AG04450 (cell line): ENCODE measurements around the gene HTT. TPM values are rescaled to one million over a fixed set of nuclear protein-coding genes. Genes with fewer than 3 reads are reported as not detected.

Experiments
- CTCF ChIA-PET: fragments of 300-600, 350-600 bp; formaldehyde crosslinking; extraction: SDS; loops from one replicate; lab custom pipeline; 2022; ENCODE audit warnings: antibody characterized with exemption, inconsistent platforms; lab: Charles Lee
- POLR2A ChIA-PET: fragments of 350-600 bp; formaldehyde crosslinking; extraction: SDS; loops from one replicate; lab custom pipeline; 2021; ENCODE audit warnings: antibody characterized with exemption, inconsistent platforms; lab: Yijun Ruan, JAX
- DNase-seq: peaks from one replicate; pipeline ENCODE4 v3.0.0-alpha.2; 2011; ENCODE audit warnings: low read depth, low spot score
- H3K27ac ChIP-seq: one replicate; pipeline ENCODE4 v1.5.1; 2012; ENCODE audit warnings: low read depth, low read length, control low read depth
- H3K27me3 ChIP-seq: one replicate; pipeline ENCODE4 v1.6.0; 2012; ENCODE audit warnings: low read length; ENCODE audit not compliant: control insufficient read depth, insufficient read depth
- H3K4me3 ChIP-seq: 2 replicates; pipeline ENCODE4 v1.5.1; 2011; ENCODE audit warnings: mild to moderate bottlenecking, low read depth, low read length, control low read depth
- H3K9me3 ChIP-seq: 2 replicates; pipeline ENCODE4 v1.5.1; 2012; ENCODE audit warnings: low read length; ENCODE audit not compliant: control insufficient read depth, insufficient read depth
- polyA plus RNA-seq: library from polyadenylated mRNA; depleted of rRNA; stranded (reverse); fragments of >200 nt; gene quantifications from 2 replicates; pipeline ENCODE4 v1.2.3, GENCODE V29; 2011
- TF ChIP-seq, protein P1 (sequence below): IDR thresholded peaks from 2 replicates; pipeline ENCODE4 v1.5.1; 2011; ENCODE audit warnings: low read depth, low read length, control low read depth, inconsistent platforms

Gene HTT
- polyA plus RNA-seq, 1 experiment, result 14.5 TPM

DNA sequence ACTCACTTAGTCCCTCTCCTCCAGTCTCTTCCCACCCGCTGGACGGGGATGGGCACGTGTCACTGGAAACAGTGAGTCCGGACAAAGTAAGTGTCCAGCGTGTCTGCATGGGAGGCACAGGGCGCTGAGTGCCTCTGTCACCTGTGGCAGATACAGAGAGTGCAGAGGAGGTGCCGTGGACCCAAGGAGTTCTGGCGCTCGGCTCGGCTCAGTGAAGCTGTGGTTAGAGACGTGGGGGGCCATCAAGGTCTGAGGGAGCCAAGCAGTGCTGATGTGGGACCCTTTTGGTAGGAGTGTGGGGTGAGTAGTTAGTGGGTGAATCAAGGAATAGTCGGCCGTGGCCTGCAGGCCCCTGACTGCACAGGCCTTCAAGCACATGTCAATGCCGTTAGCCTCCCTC, 134.3 kb downstream of the HTT start:
- CTCF ChIA-PET, result no interaction called here
- Histone ChIP-seq H3K9me3 (no peaks in the 10 kb centered on the region), H3K27ac (no peak overlapping the region), H3K4me3 (no peak overlapping the region), H3K27me3 (no peaks in the 10 kb centered on the region)
- DNase-seq, result no peak
- TF ChIP-seq, protein P1, sequence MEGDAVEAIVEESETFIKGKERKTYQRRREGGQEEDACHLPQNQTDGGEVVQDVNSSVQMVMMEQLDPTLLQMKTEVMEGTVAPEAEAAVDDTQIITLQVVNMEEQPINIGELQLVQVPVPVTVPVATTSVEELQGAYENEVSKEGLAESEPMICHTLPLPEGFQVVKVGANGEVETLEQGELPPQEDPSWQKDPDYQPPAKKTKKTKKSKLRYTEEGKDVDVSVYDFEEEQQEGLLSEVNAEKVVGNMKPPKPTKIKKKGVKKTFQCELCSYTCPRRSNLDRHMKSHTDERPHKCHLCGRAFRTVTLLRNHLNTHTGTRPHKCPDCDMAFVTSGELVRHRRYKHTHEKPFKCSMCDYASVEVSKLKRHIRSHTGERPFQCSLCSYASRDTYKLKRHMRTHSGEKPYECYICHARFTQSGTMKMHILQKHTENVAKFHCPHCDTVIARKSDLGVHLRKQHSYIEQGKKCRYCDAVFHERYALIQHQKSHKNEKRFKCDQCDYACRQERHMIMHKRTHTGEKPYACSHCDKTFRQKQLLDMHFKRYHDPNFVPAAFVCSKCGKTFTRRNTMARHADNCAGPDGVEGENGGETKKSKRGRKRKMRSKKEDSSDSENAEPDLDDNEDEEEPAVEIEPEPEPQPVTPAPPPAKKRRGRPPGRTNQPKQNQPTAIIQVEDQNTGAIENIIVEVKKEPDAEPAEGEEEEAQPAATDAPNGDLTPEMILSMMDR, result no peak
- POLR2A ChIA-PET, result no interaction called here

GRCh38 chr4:3209551-3210325, 135.3 kb downstream of the HTT start:
- H3K27ac ChIP-seq, result no peak overlapping the region
- no peaks in the 10 kb centered on the region for H3K27me3 ChIP-seq
- no peaks in the 10 kb centered on the region for H3K9me3 ChIP-seq
- TF ChIP-seq, protein P1, result no peak
- no peak for DNase-seq
- H3K4me3 ChIP-seq, result no peak overlapping the region
- ChIA-PET CTCF (no interaction called here), POLR2A (interaction anchor here (0.5 kb wide), 1 partner anchor 66 kb away, joined by 3 read pairs; no protein-coding TSS in a partner anchor)

DNA sequence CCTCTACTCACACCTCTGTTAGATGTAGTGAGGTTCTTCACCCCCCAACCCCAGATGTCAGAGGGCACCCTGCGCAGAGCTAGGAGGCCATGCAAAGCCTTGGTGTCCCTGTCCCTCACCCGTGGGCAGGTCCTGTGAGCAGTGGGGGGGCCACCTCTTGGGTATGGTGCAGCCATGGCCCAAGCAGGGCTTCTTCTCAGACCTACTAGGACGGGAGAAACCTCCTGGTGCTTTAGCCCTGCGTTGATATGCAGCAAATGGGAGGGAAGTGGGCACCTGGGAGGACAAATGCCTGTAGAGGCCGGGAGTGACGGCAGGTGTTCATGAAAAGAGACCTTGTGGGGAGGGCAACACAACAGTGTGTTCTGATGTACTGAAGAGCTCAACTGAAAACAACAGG, 136.0 kb downstream of the HTT start:
- ChIA-PET POLR2A (no interaction called here), CTCF (interaction anchor here (0.6 kb wide), 1 partner anchor 46 kb away, joined by 6 read pairs; no protein-coding TSS in a partner anchor)
- TF ChIP-seq, protein P1, result no peak
- H3K27ac ChIP-seq, result no peak overlapping the region
- no peaks in the 10 kb centered on the region for H3K9me3 ChIP-seq
- no peak for DNase-seq
- no peak overlapping the region for H3K4me3 ChIP-seq
- H3K27me3 ChIP-seq, result no peaks in the 10 kb centered on the region

GRCh38 chr4:3211866-3212265, 137.4 kb downstream of the HTT start:
- CTCF ChIA-PET, result interaction anchor here (0.9 to 1.0 kb wide), 2 partner anchors 105 to 134 kb away, joined by 3 to 5 read pairs; no protein-coding TSS in a partner anchor
- Histone ChIP-seq H3K27me3 (no peaks in the 10 kb centered on the region), H3K9me3 (no peaks in the 10 kb centered on the region), H3K4me3 (no peak overlapping the region), H3K27ac (no peak overlapping the region)
- POLR2A ChIA-PET, result no interaction called here
- no peak for DNase-seq
- TF ChIP-seq, protein P1, result no peak

GRCh38 chr4:3212391-3213105, 138.1 kb downstream of the HTT start:
- ChIA-PET CTCF (interaction anchor here (0.6 to 0.9 kb wide), 2 partner anchors 70 to 134 kb away, joined by 3 read pairs; no protein-coding TSS in a partner anchor), POLR2A (no interaction called here)

More at GRCh38 chr4:3212391-3213105, 138.1 kb downstream of the HTT start:
- no peaks in the 10 kb centered on the region for H3K27me3 ChIP-seq
- TF ChIP-seq, protein P1, result no peak
- H3K4me3 ChIP-seq, result no peak overlapping the region
- no peak overlapping the region for H3K27ac ChIP-seq
- H3K9me3 ChIP-seq, result no peaks in the 10 kb centered on the region
- DNase-seq, result no peak
